Dermis blood vessel endothelial cell (primary cell): ENCODE data around the gene PRPF40B. TPM values are rescaled to one million over a fixed set of nuclear protein-coding genes. Genes with fewer than 3 reads are reported as not detected.
"Not testable (repeated sequence)": the region's sequence is repeated elsewhere in the genome, so short reads cannot be mapped to it uniquely, and the experiment has no call there.

Experiments
- DNase-seq: peaks from one replicate; pipeline ENCODE4 v3.0.0; 2010
- total RNA-seq: library from RNA; depleted of rRNA; stranded (reverse); fragments of >200 nt; gene quantifications from 2 replicates; pipeline ENCODE4 v1.2.3, GENCODE V29; 2014

Gene PRPF40B
- total RNA-seq = 1.9 and 4.1 TPM in 2 replicates

GRCh38 chr12:49623142-49623904 is at the start of gene PRPF40B:
Gene PRPF40B, plus strand, starts transcription at chr12:49623561. Its CDS starts 30 bp downstream, at chr12:49623591.
- DNase-seq = peak; percentile 88

- DNase-seq = no peak
These were observed 45.6 kb upstream of the PRPF40B start for GRCh38 chr12:49577589-49578315.

GRCh38 chr12:49578471-49579112 is 44.8 kb upstream of the PRPF40B start:
- DNase-seq = no peak

GRCh38 chr12:49580572-49581535 is 42.5 kb upstream of the PRPF40B start:
- DNase-seq = peak; percentile 87

- DNase-seq = no peak
These were observed 41.2 kb upstream of the PRPF40B start for GRCh38 chr12:49582201-49582600.

- no peak for DNase-seq
These were observed 40.5 kb upstream of the PRPF40B start for GRCh38 chr12:49582850-49583249.

GRCh38 chr12:49583366-49584094 is 39.8 kb upstream of the PRPF40B start:
- no peak for DNase-seq

GRCh38 chr12:49584591-49584990 is 38.8 kb upstream of the PRPF40B start:
- no peak for DNase-seq

- no peak for DNase-seq
These were observed 37.6 kb upstream of the PRPF40B start for GRCh38 chr12:49585477-49586459.

- no peak for DNase-seq
These were observed 36.0 kb upstream of the PRPF40B start for GRCh38 chr12:49587174-49587908.

GRCh38 chr12:49588281-49588680 is 35.1 kb upstream of the PRPF40B start:
- no peak for DNase-seq

- no peak for DNase-seq
These were observed 34.4 kb upstream of the PRPF40B start for GRCh38 chr12:49588721-49589516.

- DNase-seq = no peak
These were observed 24.8 kb upstream of the PRPF40B start for GRCh38 chr12:49598527-49598926.

GRCh38 chr12:49599961-49600360 is 23.4 kb upstream of the PRPF40B start:
- no peak for DNase-seq

GRCh38 chr12:49603721-49604120 is 19.6 kb upstream of the PRPF40B start:
- DNase-seq = no peak

- DNase-seq = no peak
These were observed 18.5 kb upstream of the PRPF40B start for GRCh38 chr12:49604856-49605255.

GRCh38 chr12:49605539-49605938 is 17.8 kb upstream of the PRPF40B start, which contains the start of gene FAM186B:
Gene FAM186B, minus strand, starts transcription at chr12:49605639. Its CDS starts 162 bp downstream, at chr12:49605477.
- not testable (repeated sequence) for DNase-seq

- DNase-seq = no peak
These were observed 14.1 kb upstream of the PRPF40B start for GRCh38 chr12:49609059-49609874.
